Trophoblast cell (in vitro differentiated cells and primary cell): Measurements from ENCODE around the gene CLMN.
A peak's percentile ranks its signal among the peaks of the same experiment; 100 is the strongest.

Experiments used
- DNase-seq, 2 donors: peaks; one replicate each; pipeline ENCODE4 v3.0.0-alpha.2; 2016
- H2AFZ ChIP-seq: 2 replicates; pipeline ENCODE4 v1.6.1; 2013; ENCODE audit warnings: low read length, moderate library complexity, mild to moderate bottlenecking; ENCODE audit not compliant: insufficient read depth, poor library complexity
- H2AK5ac ChIP-seq: 2 replicates; pipeline ENCODE4 v1.6.1; 2013; ENCODE audit warnings: mild to moderate bottlenecking, low read length
- H2BK120ac ChIP-seq: 2 replicates; pipeline ENCODE4 v1.6.1; 2013; ENCODE audit warnings: low read length, mild to moderate bottlenecking, moderate library complexity; ENCODE audit not compliant: insufficient read depth, poor library complexity
- H2BK12ac ChIP-seq: 2 replicates; pipeline ENCODE4 v1.6.1; 2013; ENCODE audit warnings: mild to moderate bottlenecking, low read length, moderate library complexity
- H2BK5ac ChIP-seq: 2 replicates; pipeline ENCODE4 v1.6.1; 2013; ENCODE audit warnings: low read length, low read depth, moderate library complexity, mild to moderate bottlenecking; ENCODE audit not compliant: poor library complexity
- H3K14ac ChIP-seq: 2 replicates; pipeline ENCODE4 v1.6.1; 2013; ENCODE audit warnings: mild to moderate bottlenecking, low read length
- H3K18ac ChIP-seq: 2 replicates; pipeline ENCODE4 v1.6.1; 2013; ENCODE audit warnings: mild to moderate bottlenecking, low read length
- H3K23ac ChIP-seq: 2 replicates; pipeline ENCODE4 v1.6.1; 2013; ENCODE audit warnings: low read length
- H3K27ac ChIP-seq: 2 replicates; pipeline ENCODE4 v1.5.1; 2013; ENCODE audit warnings: low read depth, mild to moderate bottlenecking, inconsistent platforms, low read length, moderate library complexity
- H3K27me3 ChIP-seq: 2 replicates; pipeline ENCODE4 v1.6.1; 2013; ENCODE audit warnings: inconsistent platforms, mild to moderate bottlenecking, low read length, moderate library complexity; ENCODE audit not compliant: insufficient read depth
- H3K36me3 ChIP-seq, 2 experiments: 1 replicate in 1 of 2; 2 replicates in 1 of 2; pipeline ENCODE4 v1.6.1; 2013; ENCODE audit warnings: low read length in 2 of 2, mild to moderate bottlenecking in 2 of 2, moderate library complexity in 1 of 2; ENCODE audit not compliant: insufficient read depth in 2 of 2, control insufficient read depth in 1 of 2
- H3K4ac ChIP-seq: 2 replicates; pipeline ENCODE4 v1.6.1; 2013; ENCODE audit warnings: low read depth, mild to moderate bottlenecking, low read length, moderate library complexity
- H3K4me1 ChIP-seq, 2 experiments: 1 replicate in 1 of 2; 2 replicates in 1 of 2; pipeline ENCODE4 v1.6.1; 2013; ENCODE audit warnings: low read length in 2 of 2, mild to moderate bottlenecking in 2 of 2, moderate library complexity in 1 of 2; ENCODE audit not compliant: insufficient read depth in 2 of 2, control insufficient read depth in 1 of 2
- H3K4me2 ChIP-seq: 2 replicates; pipeline ENCODE4 v1.6.1; 2013; ENCODE audit warnings: inconsistent platforms, mild to moderate bottlenecking, low read length, moderate library complexity
- H3K4me3 ChIP-seq: 2 replicates; pipeline ENCODE4 v1.5.1; 2013; ENCODE audit warnings: mild to moderate bottlenecking, low read depth, low read length, inconsistent platforms
- H3K79me1 ChIP-seq: one replicate; pipeline ENCODE4 v1.6.1; 2013; ENCODE audit warnings: low read length
- H3K79me2 ChIP-seq: 2 replicates; pipeline ENCODE4 v1.6.1; 2013; ENCODE audit warnings: low read length, mild to moderate bottlenecking; ENCODE audit not compliant: control insufficient read depth, insufficient read depth, poor library complexity
- H3K9ac ChIP-seq: 2 replicates; pipeline ENCODE4 v1.6.1; 2013; ENCODE audit warnings: mild to moderate bottlenecking, low read length
- H3K9me3 ChIP-seq: 2 replicates; pipeline ENCODE4 v1.6.1; 2013; ENCODE audit warnings: low read depth, mild to moderate bottlenecking, control low read depth, inconsistent platforms, low read length; ENCODE audit not compliant: insufficient read depth
- H4K12ac ChIP-seq: 2 replicates; pipeline ENCODE4 v1.6.1; 2013; ENCODE audit warnings: low read depth, mild to moderate bottlenecking, low read length, moderate library complexity
- H4K8ac ChIP-seq: 2 replicates; pipeline ENCODE4 v1.6.1; 2013; ENCODE audit warnings: low read depth, mild to moderate bottlenecking, low read length, moderate library complexity
- H4K91ac ChIP-seq: one replicate; pipeline ENCODE4 v1.6.1; 2013; ENCODE audit warnings: low read depth, mild to moderate bottlenecking, low read length, moderate library complexity
- WGBS: extraction: QIAGEN DNeasy Blood & Tissue Kit; methylation state at CpG from one replicate; pipeline ENCODE4 v1.1.7; 2013; ENCODE audit warnings: missing lambda C conversion rate; ENCODE audit not compliant: insufficient read length, insufficient coverage; ENCODE audit errors: extremely low coverage; 5-methylcytosine and 5-hydroxymethylcytosine counted together

The CLMN gene

DNA sequence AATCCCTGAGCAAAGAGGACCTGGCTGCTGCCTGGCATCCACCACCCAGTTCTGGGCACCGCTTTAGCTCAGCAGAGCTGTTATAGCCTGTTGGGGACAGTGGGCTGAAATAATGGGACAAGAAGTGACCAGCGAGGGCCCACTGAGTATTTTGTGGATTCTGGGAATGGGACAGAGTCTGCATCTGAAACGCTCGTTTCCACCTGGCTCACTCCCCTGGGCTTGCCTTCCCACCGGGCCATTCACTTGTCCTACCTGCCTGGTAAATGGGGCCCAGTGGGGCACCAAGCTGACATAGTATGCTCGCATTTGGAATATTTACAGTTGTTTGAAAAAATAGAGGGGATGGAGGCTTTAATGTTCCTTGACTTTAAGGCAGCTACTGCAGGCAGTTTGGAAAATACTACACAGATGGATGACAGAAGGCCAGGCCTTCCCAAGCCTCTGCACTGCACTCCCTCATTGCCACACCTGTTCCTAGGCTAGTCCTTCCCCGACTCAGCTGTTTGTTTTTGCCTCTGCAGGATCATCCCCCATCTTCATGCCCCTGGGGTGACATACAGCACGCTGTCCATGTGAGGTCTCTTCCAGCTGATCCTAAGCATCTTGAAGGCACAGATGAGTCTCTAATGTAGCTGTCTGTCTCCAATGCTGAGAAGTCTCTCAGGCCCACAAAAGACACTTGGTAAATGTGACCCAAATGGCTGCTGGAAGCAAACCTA lies 101.1 kb downstream of the CLMN start:
- Histone ChIP-seq H3K27me3 (no peaks in the 10 kb centered on the region), H3K27ac (peak overlapping the region; percentile 66), H3K79me2 (peaks cover 2% of the 10 kb centered on the region), H3K9me3 (peaks cover 3% of the 10 kb centered on the region), H4K8ac (peak overlapping the region; percentile 57), H3K14ac (peak overlapping the region; percentile 65), H3K9ac (no peak overlapping the region), H3K79me1 (peaks cover 53% of the 10 kb centered on the region), H3K4me3 (no peak overlapping the region), H3K36me3 (no peaks in the 10 kb centered on the region), H2BK5ac (peak overlapping the region; percentile 54), H3K4ac (peak overlapping the region; percentile 10), H4K12ac (no peak overlapping the region), H4K91ac (peak overlapping the region; percentile 61), H2AFZ (no peak overlapping the region), H2BK120ac (peak overlapping the region; percentile 73), H3K4me1 (peaks cover 44 to 52% of the 10 kb centered on the region in 2 experiments), H3K4me2 (no peak overlapping the region), H2AK5ac (peak overlapping the region; percentile 77), H3K23ac (no peak overlapping the region), H3K18ac (peak overlapping the region; percentile 83), H2BK12ac (peak overlapping the region; percentile 94)
- no CpG with 5 or more reads among the region's 8 CpGs for WGBS
- no peak for DNase-seq

DNA sequence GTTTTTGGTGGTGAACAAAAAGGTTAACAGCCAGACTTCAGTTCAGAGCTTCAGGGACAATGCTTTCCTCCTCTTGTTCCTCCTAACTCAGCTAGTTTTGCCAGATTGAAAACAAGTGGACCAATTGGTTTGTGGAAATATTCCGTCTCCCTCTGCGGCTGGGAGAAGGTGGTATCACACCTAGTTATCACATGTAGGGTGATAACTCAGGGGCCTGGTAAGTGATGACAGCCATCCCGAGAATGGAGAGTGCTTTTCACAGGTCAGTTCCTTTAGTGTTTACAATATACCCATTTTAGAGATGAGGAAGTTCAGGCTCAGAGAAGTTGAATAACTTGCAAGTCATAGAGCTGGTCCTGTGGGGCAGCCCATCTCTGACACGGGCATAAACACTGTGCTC lies 101.7 kb downstream of the CLMN start:
- Histone ChIP-seq H2BK12ac (peak overlapping the region; percentile 94), H3K14ac (peak overlapping the region; percentile 65), H3K36me3 (no peaks in the 10 kb centered on the region), H3K9me3 (peaks cover 3% of the 10 kb centered on the region), H4K8ac (peak overlapping the region; percentile 57), H3K4ac (peak overlapping the region; percentile 10), H2BK120ac (peak overlapping the region; percentile 28), H2AK5ac (peak overlapping the region; percentile 77), H3K23ac (no peak overlapping the region), H4K91ac (peak overlapping the region; percentile 47), H3K4me1 (peaks cover 48 to 56% of the 10 kb centered on the region in 2 experiments), H3K27me3 (no peaks in the 10 kb centered on the region), H3K79me1 (peaks cover 59% of the 10 kb centered on the region), H3K4me3 (no peak overlapping the region), H4K12ac (no peak overlapping the region), H3K79me2 (peaks cover 2% of the 10 kb centered on the region), H2BK5ac (peak overlapping the region; percentile 54), H3K27ac (peak overlapping the region; percentile 66), H3K4me2 (no peak overlapping the region), H3K18ac (peak overlapping the region; percentile 83), H2AFZ (no peak overlapping the region), H3K9ac (no peak overlapping the region)
- WGBS: no CpG with 5 or more reads among the region's 4 CpGs
- no peak for DNase-seq

DNA sequence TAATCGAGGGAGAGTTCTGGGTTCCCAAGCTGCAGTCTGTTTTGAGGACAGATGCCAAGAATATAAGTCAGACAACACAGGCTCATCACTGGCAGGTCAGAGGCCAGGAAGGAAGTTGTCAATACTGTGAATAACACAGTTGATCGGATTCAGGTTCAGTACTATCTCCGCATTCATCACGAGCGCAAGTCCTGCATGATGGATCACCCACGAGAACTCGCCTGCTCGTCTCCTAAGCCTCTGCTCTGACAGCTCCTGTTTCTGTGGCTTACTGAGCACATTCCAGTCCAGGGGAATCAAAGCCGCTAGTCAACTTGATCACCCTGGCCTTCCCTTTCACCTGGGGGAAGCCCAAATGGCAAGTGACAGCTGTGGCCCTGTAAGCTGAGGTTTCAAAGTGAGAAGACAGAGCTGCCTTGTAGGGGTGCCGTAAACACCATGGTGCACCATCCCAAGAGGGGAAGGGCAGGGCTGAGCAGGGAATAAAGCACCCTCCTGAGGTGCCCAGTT lies 102.3 kb downstream of the CLMN start:
- H3K79me1 ChIP-seq: peaks cover 56% of the 10 kb centered on the region
- no peak overlapping the region for H3K18ac ChIP-seq
- H2AFZ ChIP-seq: no peak overlapping the region
- peak overlapping the region; percentile 66 for H3K27ac ChIP-seq
- peak overlapping the region; percentile 94 for H2BK12ac ChIP-seq
- H4K91ac ChIP-seq: peak overlapping the region; percentile 47
- WGBS: no CpG with 5 or more reads among the region's 10 CpGs
- H3K79me2 ChIP-seq: peaks cover 2% of the 10 kb centered on the region
- no peak overlapping the region for H4K8ac ChIP-seq
- H3K9ac ChIP-seq: peak overlapping the region; percentile 38
- peak overlapping the region; percentile 34 for H3K4me2 ChIP-seq
- no peak overlapping the region for H3K4ac ChIP-seq
- peak overlapping the region; percentile 28 for H2BK120ac ChIP-seq
- peak overlapping the region; percentile 1 for H2BK5ac ChIP-seq
- no peak overlapping the region for H3K4me3 ChIP-seq
- no peak overlapping the region for H4K12ac ChIP-seq
- peak overlapping the region; percentile 13 for H3K14ac ChIP-seq
- DNase-seq: no peak
- peaks cover 3% of the 10 kb centered on the region for H3K9me3 ChIP-seq
- H2AK5ac ChIP-seq: no peak overlapping the region
- no peaks in the 10 kb centered on the region for H3K36me3 ChIP-seq
- no peak overlapping the region for H3K23ac ChIP-seq
- H3K27me3 ChIP-seq: no peaks in the 10 kb centered on the region
- peaks cover 43 to 52% of the 10 kb centered on the region in 2 experiments for H3K4me1 ChIP-seq

DNA sequence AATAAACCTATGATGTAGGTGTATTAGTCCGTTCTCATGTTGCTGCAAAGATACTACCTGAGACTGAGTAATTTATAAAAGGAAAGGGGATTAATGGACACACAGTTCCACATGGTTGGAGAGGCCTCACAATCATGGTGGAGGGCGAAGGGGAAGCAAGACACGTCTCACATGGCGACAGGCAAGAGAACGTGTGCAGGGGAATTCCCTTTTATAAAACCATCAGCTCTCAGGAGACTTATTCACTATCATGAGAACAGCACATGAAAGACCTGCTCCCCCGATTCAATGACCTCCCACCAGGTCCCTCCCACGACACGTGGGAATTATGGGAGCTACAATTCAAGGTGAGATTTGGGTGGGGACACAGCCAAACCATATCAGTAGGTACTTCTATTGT lies 103.7 kb downstream of the CLMN start:
- H3K9me3 ChIP-seq: peaks cover 3% of the 10 kb centered on the region
- H2AK5ac ChIP-seq: peak overlapping the region; percentile 60
- H3K14ac ChIP-seq: peak overlapping the region; percentile 24
- H3K27me3 ChIP-seq: no peaks in the 10 kb centered on the region
- no peak overlapping the region for H4K12ac ChIP-seq
- H3K36me3 ChIP-seq: no peaks in the 10 kb centered on the region
- H3K4me2 ChIP-seq: no peak overlapping the region
- no peak overlapping the region for H4K8ac ChIP-seq
- H3K79me2 ChIP-seq: peaks cover 3% of the 10 kb centered on the region
- no peak overlapping the region for H3K4me3 ChIP-seq
- no peak overlapping the region for H3K4ac ChIP-seq
- H3K4me1 ChIP-seq: peaks cover 35 to 47% of the 10 kb centered on the region in 2 experiments
- no peak overlapping the region for H3K23ac ChIP-seq
- DNase-seq: no peak
- H2BK12ac ChIP-seq: peak overlapping the region; percentile 78
- peaks cover 51% of the 10 kb centered on the region for H3K79me1 ChIP-seq
- WGBS: no CpG with 5 or more reads among the region's 8 CpGs
- H3K18ac ChIP-seq: peak overlapping the region; percentile 41
- no peak overlapping the region for H3K9ac ChIP-seq
- peak overlapping the region; percentile 59 for H2BK120ac ChIP-seq
- H4K91ac ChIP-seq: peak overlapping the region; percentile 72
- peak overlapping the region; percentile 81 for H3K27ac ChIP-seq
- no peak overlapping the region for H2AFZ ChIP-seq
- peak overlapping the region; percentile 75 for H2BK5ac ChIP-seq
